ENCODE data around the gene EFEMP1. TPM values are rescaled to one million over a fixed set of nuclear protein-coding genes. Genes with fewer than 3 reads are reported as not detected.

EFEMP1 gene
- total RNA-seq, 1 experiment from 2014 or later = 0.34 TPM

- RAD21 ChIA-PET (ENCODE audit: low non-redundant PET in 1 of 2, low total read pairs in 2 of 2, uncharacterized antibody in 2 of 2, unreplicated experiment in 2 of 2) = no interaction called here
Observed at GRCh38 chr2:55926974-55927373, 3.4 kb upstream of the EFEMP1 start.

GRCh38 chr2:55926246-55926645 lies 2.7 kb upstream of the EFEMP1 start:
- ChIA-PET POLR2A (no interaction called here), CTCF (interaction anchor here (0.9 kb wide), 1 partner anchor 154 kb away, joined by 3 read pairs; no protein-coding TSS in a partner anchor), RAD21 (ENCODE audit: low non-redundant PET in 1 of 2, low total read pairs in 2 of 2, uncharacterized antibody in 2 of 2, unreplicated experiment in 2 of 2) (no interaction called here)
- BruUV-seq (replicated peaks) = no TSS peak
- no peak overlapping the region for H3K27ac ChIP-seq (ENCODE audit: low read depth, low read length)
- H3K4me3 ChIP-seq (replicated peaks in 1 of 2; ENCODE audit: low read depth in 1 of 2, low read length in 2 of 2) = no peak overlapping the region
- H3K36me3 ChIP-seq (ENCODE audit: control insufficient read depth in 1 of 2, insufficient read depth in 2 of 2, low read length in 2 of 2) = no peaks in the 10 kb centered on the region
- H3K79me2 ChIP-seq (ENCODE audit: insufficient read depth, low read length) = no peaks in the 10 kb centered on the region
- no peak for ATAC-seq
- no peaks in the 10 kb centered on the region for H4K20me1 ChIP-seq (ENCODE audit: insufficient read depth)
- H2AFZ ChIP-seq (ENCODE audit: low read depth, low read length, poor library complexity, severe bottlenecking) = no peak overlapping the region
- no peak for DNase-seq (ENCODE audit: low read depth, low spot score)
- intact Hi-C loops (cut with micrococcal nuclease) = no loop called here
- no peaks in the 10 kb centered on the region for H3K4me1 ChIP-seq (ENCODE audit: control insufficient read depth in 1 of 2, insufficient read depth in 2 of 2, low read length in 2 of 2)
- no peaks in the 10 kb centered on the region for H3K9me2 ChIP-seq (ENCODE audit: insufficient read depth)
- H3K9ac ChIP-seq (ENCODE audit: low read length) = no peak overlapping the region
- H3K4me2 ChIP-seq (ENCODE audit: low read length) = no peak overlapping the region
- H3K9me3 ChIP-seq (ENCODE audit: control insufficient read depth in 1 of 2, insufficient read depth in 1 of 2, low read depth in 1 of 2, low read length in 2 of 2) = no peaks in the 10 kb centered on the region
- TF ChIP-seq JUND (IDR thresholded peaks at IDR 0.05) (no peak), CTCF (IDR thresholded peaks at IDR 0.05 in 2 of 3, conservative IDR thresholded peaks at IDR 0.05 in 1 of 3; ENCODE audit: borderline replicate concordance in 1 of 3, insufficient read depth in 1 of 3, low read depth in 2 of 3, low read length in 2 of 3) (no peak), ZNF274 (IDR thresholded peaks at IDR 0.05; ENCODE audit: low read depth, low read length) (no peak), EGR1 (IDR thresholded peaks at IDR 0.05; ENCODE audit: low read depth) (no peak), EZH2phosphoT487 (IDR thresholded peaks at IDR 0.05; ENCODE audit: borderline replicate concordance) (no peak), ZBTB33 (IDR thresholded peaks at IDR 0.05; ENCODE audit: extremely low read depth, insufficient replicate concordance, low read length) (no peak), RAD21 (IDR thresholded peaks at IDR 0.05; ENCODE audit: low read depth) (no peak), POLR2AphosphoS5 (IDR thresholded peaks at IDR 0.05; ENCODE audit: low read depth, low read length) (no peak)
- H3K27me3 ChIP-seq (ENCODE audit: insufficient read depth, low read length) = no peaks in the 10 kb centered on the region

More at GRCh38 chr2:55926974-55927373, 3.4 kb upstream of the EFEMP1 start:
- Histone ChIP-seq H3K4me2 (ENCODE audit: low read length) (no peak overlapping the region), H3K4me1 (ENCODE audit: control insufficient read depth in 1 of 2, insufficient read depth in 2 of 2, low read length in 2 of 2) (no peaks in the 10 kb centered on the region), H3K9ac (ENCODE audit: low read length) (no peak overlapping the region), H2AFZ (ENCODE audit: low read depth, low read length, poor library complexity, severe bottlenecking) (no peak overlapping the region), H4K20me1 (ENCODE audit: insufficient read depth) (no peaks in the 10 kb centered on the region), H3K9me2 (ENCODE audit: insufficient read depth) (no peaks in the 10 kb centered on the region), H3K27ac (ENCODE audit: low read depth, low read length) (no peak overlapping the region), H3K4me3 (replicated peaks in 1 of 2; ENCODE audit: low read depth in 1 of 2, low read length in 2 of 2) (no peak overlapping the region), H3K36me3 (ENCODE audit: control insufficient read depth in 1 of 2, insufficient read depth in 2 of 2, low read length in 2 of 2) (no peaks in the 10 kb centered on the region), H3K27me3 (ENCODE audit: insufficient read depth, low read length) (no peaks in the 10 kb centered on the region), H3K79me2 (ENCODE audit: insufficient read depth, low read length) (no peaks in the 10 kb centered on the region), H3K9me3 (ENCODE audit: control insufficient read depth in 1 of 2, insufficient read depth in 1 of 2, low read depth in 1 of 2, low read length in 2 of 2) (no peaks in the 10 kb centered on the region)
- intact Hi-C loops (cut with micrococcal nuclease) = no loop called here
- ChIA-PET POLR2A (no interaction called here), CTCF (no interaction called here)
- BruUV-seq (replicated peaks) = no TSS peak
- DNase-seq (ENCODE audit: low read depth, low spot score) = no peak
- no peak for ATAC-seq
- TF ChIP-seq ZFX (IDR thresholded peaks at IDR 0.05) (no peak), SRF (IDR thresholded peaks at IDR 0.05; ENCODE audit: low read depth) (no peak), EGR1 (IDR thresholded peaks at IDR 0.05; ENCODE audit: low read depth) (no peak)
